Fibroblast of pulmonary artery (primary cell): ENCODE results near the gene ZNF189.

Experiments used
- DNase-seq: peaks from one replicate; pipeline ENCODE4 v3.0.0-alpha.2; 2010; ENCODE audit warnings: low read depth
- H3K4me3 ChIP-seq: replicated peaks from 2 replicates; pipeline ENCODE4 v1.5.1; 2011; ENCODE audit warnings: low read depth, mild to moderate bottlenecking, control low read depth, low read length, moderate library complexity
- TF ChIP-seq, protein P1 (sequence below): IDR thresholded peaks from 2 replicates; pipeline ENCODE4 v1.5.1; 2011; ENCODE audit warnings: mild to moderate bottlenecking, control low read depth, low read length, inconsistent platforms; ENCODE audit errors: missing control alignments

Gene ZNF189

DNA sequence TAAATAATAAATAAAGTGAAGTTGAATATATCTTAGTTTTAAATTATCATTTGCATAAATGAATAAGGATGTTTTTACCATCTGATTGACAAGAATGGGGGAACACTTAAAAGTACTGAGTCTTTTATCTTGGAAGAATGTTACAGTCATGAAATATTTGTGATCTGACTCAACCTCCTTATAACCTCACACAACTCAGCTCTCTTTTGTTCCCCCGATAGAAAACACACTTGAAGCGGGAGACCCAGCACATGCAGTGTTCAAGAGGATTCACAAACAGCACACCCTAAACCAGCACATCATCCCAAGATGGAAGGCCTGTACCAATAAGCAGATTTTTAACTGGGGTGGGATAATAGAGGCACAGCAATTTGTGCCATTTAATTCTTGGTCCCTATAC is 29.4 kb upstream of the ZNF189 start:
- peak; percentile 51 for DNase-seq
- H3K4me3 ChIP-seq: no peak overlapping the region
- TF ChIP-seq, protein P1, sequence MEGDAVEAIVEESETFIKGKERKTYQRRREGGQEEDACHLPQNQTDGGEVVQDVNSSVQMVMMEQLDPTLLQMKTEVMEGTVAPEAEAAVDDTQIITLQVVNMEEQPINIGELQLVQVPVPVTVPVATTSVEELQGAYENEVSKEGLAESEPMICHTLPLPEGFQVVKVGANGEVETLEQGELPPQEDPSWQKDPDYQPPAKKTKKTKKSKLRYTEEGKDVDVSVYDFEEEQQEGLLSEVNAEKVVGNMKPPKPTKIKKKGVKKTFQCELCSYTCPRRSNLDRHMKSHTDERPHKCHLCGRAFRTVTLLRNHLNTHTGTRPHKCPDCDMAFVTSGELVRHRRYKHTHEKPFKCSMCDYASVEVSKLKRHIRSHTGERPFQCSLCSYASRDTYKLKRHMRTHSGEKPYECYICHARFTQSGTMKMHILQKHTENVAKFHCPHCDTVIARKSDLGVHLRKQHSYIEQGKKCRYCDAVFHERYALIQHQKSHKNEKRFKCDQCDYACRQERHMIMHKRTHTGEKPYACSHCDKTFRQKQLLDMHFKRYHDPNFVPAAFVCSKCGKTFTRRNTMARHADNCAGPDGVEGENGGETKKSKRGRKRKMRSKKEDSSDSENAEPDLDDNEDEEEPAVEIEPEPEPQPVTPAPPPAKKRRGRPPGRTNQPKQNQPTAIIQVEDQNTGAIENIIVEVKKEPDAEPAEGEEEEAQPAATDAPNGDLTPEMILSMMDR: no peak

DNA sequence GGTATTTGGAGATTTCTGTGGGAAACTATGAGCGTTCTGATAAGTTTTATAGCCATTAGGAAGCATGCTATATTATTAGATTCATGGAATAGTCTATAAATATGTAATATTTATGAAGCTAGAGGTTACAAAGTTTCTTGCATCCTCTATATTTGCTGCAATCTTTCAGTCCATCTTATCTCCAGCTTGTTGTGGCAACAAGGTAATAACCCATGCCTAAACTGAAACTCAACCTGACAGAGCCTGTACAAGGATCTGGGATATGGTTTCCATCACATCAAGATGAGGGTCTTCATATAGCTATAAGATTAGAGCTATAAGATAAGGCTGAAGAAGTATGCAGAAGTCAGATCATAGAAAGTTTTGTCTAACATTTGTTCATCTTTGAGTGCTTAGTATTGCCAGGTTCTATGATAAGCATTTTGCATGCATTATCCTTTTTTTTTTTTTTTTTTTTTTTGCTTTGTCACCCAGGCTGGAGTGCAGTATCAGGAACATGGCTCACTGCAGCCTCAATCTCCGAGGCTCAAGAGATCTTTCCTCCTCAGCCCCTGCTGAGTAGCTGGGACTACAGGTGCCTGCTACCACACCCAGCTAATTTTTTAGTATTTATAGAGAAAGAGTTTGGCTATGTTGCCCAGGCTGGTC is 28.6 kb upstream of the ZNF189 start:
- DNase-seq: no peak
- no peak overlapping the region for H3K4me3 ChIP-seq
- TF ChIP-seq, protein P1: no peak

DNA sequence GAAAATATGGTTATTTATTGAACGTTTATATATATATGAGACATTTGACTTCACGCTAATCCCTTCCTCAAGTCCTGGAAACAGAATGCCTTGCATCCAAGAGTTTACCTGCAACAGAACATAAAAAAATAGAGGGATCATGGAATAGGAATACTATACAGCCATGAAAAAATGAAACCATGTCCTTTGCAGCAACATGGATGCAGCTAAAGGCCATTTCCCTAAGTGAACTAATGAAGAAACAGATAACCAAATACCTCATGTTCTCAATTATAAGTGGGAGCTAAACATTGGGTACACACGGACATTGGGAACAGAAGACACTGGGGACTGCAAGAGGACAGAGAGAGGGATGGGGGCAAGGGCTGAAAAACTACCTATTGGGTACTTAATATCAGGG is 26.8 kb upstream of the ZNF189 start:
- H3K4me3 ChIP-seq: no peak overlapping the region
- TF ChIP-seq, protein P1: no peak
- DNase-seq: no peak

DNA sequence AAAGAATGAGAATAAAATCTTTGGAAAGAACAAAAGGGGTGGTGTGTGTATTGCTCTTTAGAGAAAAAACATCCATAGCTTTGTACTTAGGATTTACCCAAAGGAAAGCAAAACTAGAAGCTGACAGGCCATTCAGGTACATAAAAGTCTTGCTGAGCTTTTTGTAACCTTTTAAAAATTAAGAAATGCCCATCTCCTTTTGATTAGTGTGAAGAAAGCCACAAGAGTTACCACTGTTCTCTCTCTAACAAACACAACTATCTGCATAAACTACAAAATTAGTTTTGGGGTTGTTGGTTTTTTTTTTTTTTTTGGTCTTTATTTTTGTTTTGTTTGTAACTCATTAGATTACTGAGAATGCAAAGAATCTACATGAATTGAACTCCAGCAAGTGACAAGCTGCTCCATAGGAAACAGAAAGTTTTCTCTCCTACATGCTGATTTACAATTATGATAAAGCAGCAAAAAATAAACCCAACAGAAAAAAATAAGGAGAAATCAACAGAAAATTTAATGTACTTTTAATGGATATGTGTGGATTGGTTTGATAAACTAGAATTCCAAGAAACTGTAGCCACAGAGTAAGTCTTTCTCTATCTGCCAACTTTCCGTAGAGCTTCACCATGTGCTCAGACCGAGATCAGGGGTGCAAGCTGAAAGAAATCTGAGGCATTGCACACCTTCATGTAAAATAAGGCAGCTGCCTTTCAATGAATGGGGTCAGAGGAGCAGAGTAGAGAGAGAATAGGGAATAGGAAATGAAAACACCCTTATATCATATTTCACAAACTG is 26.1 kb upstream of the ZNF189 start:
- TF ChIP-seq, protein P1: no peak
- no peak for DNase-seq
- H3K4me3 ChIP-seq: no peak overlapping the region

DNA sequence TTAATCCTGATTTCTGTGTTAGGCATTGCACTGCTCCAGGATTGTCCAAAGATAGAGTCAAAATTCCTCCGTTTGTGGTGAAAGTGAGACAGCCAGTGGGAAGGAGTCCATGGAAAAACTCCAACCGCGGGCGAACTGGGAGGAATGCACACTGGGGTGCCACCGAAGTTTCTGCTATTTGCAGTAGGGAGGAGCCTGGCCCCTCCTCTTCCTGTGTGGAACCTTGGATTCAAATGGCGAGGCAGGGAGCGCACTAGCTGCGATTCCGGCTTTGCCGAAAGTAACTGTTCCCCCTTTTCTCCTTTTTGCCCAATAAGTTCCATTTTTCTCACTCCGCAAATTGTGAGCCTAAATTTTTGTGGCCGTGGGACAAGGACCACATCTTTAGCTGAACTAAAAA is 23.1 kb upstream of the ZNF189 start:
- TF ChIP-seq, protein P1: no peak
- DNase-seq: no peak
- H3K4me3 ChIP-seq: no peak overlapping the region

DNA sequence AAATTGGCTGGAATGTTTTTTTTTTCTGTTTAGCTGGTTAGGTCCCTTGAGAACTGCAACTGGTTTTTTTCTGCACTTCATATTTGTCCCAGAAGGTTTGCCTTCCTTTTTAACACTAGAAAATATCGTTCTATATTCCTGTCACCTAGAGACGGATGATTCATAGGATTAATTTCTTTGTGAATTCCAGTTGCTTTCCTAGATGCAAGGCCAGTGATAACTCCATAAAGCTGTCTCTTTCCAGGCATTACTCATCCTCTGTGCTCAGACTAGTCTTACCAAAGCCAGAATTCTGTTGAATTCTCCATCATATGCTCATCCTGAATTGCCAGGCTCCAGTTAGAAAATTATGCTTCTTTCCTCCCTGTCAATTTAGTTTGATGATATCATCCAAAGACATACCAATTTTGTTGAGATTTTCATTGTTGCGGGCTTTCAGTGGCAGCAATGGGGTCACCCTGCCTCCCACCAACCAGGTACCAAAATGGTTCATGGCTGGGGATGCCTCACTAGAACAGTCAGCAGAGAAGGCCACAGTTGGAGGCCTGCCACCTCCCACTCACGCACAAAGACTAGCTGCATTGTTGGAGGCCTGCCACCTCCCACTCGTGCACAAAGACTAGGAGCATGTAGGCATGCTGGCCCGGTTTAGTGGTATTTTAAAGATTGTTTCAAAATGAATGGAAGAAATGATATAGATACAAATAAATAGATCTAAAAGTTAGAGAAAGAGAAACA is 22.4 kb upstream of the ZNF189 start:
- no peak overlapping the region for H3K4me3 ChIP-seq
- TF ChIP-seq, protein P1: no peak
- DNase-seq: peak; percentile 81
